ENCODE data around the gene QPRT.
"Not testable (repeated sequence)": the region's sequence is repeated elsewhere in the genome, so short reads cannot be mapped to it uniquely, and the experiment has no call there.

Gene QPRT

DNA sequence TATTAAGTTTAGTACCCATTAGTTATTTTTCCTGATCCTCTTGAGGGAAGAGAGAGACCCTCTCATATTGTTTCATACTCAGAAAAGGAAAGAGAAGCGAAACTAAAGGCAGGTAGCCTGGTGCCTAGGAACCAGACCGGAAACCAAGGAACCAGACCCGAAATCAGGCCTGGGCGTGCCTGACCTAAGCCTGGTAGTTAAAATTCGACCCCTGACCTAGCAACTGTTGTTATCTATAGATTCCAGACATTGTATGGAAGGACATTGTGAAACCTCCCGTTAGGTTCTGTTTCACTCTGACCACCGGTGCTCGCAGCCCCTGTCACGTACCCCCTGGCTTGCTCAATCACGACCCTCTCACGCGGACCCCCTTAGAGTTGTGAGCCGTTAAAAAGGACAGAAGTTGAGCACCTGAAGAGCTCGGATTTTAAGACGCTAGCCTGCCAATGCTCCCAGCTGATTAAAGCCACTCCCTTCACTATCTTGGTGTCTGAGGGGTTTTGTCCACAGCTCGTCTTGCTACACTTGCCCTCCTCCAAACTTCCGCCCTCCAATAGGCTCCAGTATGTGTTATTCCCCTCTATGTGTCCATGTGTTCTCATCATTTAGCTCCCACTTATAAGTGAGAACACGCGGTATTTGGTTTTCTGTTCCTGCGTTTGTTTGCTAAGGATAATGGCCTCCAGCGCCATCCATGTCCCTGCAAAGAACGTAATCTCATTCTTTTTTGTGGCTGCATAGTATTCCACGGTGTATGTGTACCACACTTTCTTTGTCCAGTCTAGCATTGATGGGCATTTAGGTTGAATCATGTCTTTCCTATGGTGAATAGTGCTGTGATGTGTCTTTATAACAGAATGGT is 10.7 kb downstream of the QPRT start:
- H3K4me3 Mint-ChIP-seq, H3K27ac Mint-ChIP-seq, H3K9me3 Mint-ChIP-seq, H3K27me3 Mint-ChIP-seq: not testable (repeated sequence)
- Mint-ChIP-seq H3K36me3 (ENCODE audit: low read depth) (peaks cover 74% of the 10 kb centered on the region), H3K4me1 (ENCODE audit: low read depth) (peaks cover 53% of the 10 kb centered on the region)
- intact Hi-C loops (cut with micrococcal nuclease) = loop anchor here (5.0 kb wide), 1 partner anchor 38 kb away; no protein-coding TSS in a partner anchor

DNA sequence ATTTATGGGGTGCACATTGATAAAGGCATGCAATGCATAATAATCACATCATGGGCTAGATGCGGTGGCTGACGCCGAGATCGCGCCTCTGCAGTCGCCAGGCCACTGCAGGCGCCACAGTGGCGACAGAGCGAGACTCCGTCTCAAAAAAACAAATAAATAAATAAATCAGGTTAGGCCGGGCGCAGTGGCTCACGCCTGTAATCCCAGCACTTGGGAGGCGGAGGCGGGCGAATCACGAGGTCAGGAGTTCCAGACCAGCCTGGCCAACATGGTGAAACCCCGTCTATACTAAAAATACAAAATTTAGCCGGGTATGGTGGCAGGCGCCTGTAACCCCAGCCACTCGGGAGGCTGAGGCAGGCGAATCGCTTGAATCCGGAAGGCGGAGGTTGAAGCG is 13.6 kb downstream of the QPRT start:
- H3K27ac Mint-ChIP-seq, H3K4me3 Mint-ChIP-seq, H3K9me3 Mint-ChIP-seq, H3K27me3 Mint-ChIP-seq: not testable (repeated sequence)
- Mint-ChIP-seq H3K4me1 (ENCODE audit: low read depth) (peaks cover 36% of the 10 kb centered on the region), H3K36me3 (ENCODE audit: low read depth) (peaks cover 80% of the 10 kb centered on the region)
- intact Hi-C loops (cut with micrococcal nuclease) = loop anchor here (2.0 to 5.0 kb wide), 2 partner anchors 35 to 156 kb away; no protein-coding TSS in a partner anchor

DNA sequence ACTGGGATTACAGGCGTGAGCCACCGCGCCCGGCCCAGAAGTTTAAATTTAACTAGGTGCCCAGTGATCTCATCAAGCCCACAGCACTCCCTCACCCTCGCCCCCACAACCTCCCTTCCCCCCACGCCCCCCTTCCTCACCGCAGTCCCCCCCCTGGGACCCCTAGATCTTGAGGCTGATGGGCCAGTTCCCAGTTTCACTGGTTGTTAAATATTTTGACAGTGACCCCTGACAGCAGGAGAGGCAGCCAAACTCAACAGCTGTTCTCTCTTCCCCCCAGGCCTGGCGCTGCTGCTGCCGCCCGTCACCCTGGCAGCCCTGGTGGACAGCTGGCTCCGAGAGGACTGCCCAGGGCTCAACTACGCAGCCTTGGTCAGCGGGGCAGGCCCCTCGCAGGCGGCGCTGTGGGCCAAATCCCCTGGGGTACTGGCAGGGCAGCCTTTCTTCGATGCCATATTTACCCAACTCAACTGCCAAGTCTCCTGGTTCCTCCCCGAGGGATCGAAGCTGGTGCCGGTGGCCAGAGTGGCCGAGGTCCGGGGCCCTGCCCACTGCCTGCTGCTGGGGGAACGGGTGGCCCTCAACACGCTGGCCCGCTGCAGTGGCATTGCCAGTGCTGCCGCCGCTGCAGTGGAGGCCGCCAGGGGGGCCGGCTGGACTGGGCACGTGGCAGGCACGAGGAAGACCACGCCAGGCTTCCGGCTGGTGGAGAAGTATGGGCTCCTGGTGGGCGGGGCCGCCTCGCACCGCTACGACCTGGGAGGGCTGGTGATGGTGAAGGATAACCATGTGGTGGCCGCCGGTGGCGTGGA is 15.6 kb downstream of the QPRT start:
- H3K4me3 Mint-ChIP-seq = no peak overlapping the region
- H3K36me3 Mint-ChIP-seq (ENCODE audit: low read depth) = peaks cover 81% of the 10 kb centered on the region
- H3K4me1 Mint-ChIP-seq (ENCODE audit: low read depth) = peaks cover 40% of the 10 kb centered on the region
- peaks cover 11% of the 10 kb centered on the region for H3K9me3 Mint-ChIP-seq
- intact Hi-C loops (cut with micrococcal nuclease) = loop anchor here (5.0 kb wide), 1 partner anchor 33 kb away; no protein-coding TSS in a partner anchor
- H3K27ac Mint-ChIP-seq = no peak overlapping the region
- peaks cover 6% of the 10 kb centered on the region for H3K27me3 Mint-ChIP-seq

DNA sequence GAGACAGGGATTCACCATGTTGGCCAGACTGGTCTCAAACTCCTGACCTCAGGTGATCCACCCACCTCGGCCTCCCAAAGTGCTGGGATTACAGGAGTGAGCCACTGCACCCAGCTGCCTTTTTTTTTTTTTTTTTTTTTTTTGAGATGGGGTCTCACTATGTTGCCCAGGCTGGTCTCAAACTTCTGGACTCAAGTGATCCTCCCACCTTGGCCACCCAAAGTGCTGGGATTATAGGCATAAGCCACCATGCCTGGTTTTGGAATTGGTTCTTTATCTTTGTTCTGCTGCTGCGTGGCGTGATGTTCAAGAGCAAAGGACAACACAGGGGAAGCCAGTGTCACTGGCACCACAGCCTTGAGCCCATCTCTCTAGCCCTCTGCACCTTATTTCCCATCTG is 16.7 kb downstream of the QPRT start:
- H3K9me3 Mint-ChIP-seq = peaks cover 11% of the 10 kb centered on the region
- intact Hi-C loops (cut with micrococcal nuclease) = not testable (repeated sequence)

DNA sequence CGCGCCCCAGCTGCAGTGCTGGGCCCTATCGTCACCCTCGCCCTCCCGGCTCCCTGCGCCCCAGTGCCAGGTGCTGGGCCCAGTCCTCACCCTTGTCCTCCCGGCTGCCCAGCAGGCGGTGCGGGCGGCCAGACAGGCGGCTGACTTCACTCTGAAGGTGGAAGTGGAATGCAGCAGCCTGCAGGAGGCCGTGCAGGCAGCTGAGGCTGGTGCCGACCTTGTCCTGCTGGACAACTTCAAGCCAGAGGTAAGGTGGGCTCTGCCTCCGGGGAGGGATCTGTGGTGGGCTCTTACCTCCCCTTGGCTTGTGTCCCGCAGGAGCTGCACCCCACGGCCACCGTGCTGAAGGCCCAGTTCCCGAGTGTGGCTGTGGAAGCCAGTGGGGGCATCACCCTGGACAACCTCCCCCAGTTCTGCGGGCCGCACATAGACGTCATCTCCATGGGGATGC is 17.9 kb downstream of the QPRT start:
- intact Hi-C loops (cut with micrococcal nuclease) = no loop called here
- no peak overlapping the region for H3K27ac Mint-ChIP-seq
- no peak overlapping the region for H3K4me3 Mint-ChIP-seq
- H3K9me3 Mint-ChIP-seq = peaks cover 19% of the 10 kb centered on the region
- H3K36me3 Mint-ChIP-seq (ENCODE audit: low read depth) = peaks cover 66% of the 10 kb centered on the region
- H3K4me1 Mint-ChIP-seq (ENCODE audit: low read depth) = peaks cover 37% of the 10 kb centered on the region
- peaks cover 20% of the 10 kb centered on the region for H3K27me3 Mint-ChIP-seq

More for the DNA sequence above, 16.7 kb downstream of the QPRT start:
- Mint-ChIP-seq H3K36me3 (ENCODE audit: low read depth) (peaks cover 71% of the 10 kb centered on the region), H3K4me1 (ENCODE audit: low read depth) (peaks cover 35% of the 10 kb centered on the region)
- not testable (repeated sequence) for H3K27ac Mint-ChIP-seq, H3K27me3 Mint-ChIP-seq, H3K4me3 Mint-ChIP-seq

DNA sequence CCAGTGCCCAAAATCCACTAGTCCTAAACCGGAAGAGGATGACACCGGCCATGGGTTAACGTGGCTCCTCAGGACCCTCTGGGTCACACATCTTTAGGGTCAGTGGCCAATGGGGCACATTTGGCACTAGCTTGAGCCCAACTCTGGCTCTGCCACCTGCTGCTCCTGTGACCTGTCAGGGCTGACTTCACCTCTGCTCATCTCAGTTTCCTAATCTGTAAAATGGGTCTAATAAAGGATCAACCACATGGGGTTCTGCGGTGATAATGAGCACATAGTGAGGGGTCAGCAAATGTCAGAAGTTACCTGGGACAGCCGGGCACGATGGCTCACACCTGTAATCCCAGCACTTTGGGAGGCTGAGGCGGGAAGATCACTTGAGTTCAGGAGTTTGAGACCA is 18.4 kb downstream of the QPRT start:
- no peak overlapping the region for H3K4me3 Mint-ChIP-seq
- H3K4me1 Mint-ChIP-seq (ENCODE audit: low read depth) = peaks cover 41% of the 10 kb centered on the region
- intact Hi-C loops (cut with micrococcal nuclease) = no loop called here
- H3K36me3 Mint-ChIP-seq (ENCODE audit: low read depth) = peaks cover 64% of the 10 kb centered on the region
- no peak overlapping the region for H3K27ac Mint-ChIP-seq
- peaks cover 19% of the 10 kb centered on the region for H3K9me3 Mint-ChIP-seq
- H3K27me3 Mint-ChIP-seq = peaks cover 24% of the 10 kb centered on the region

DNA sequence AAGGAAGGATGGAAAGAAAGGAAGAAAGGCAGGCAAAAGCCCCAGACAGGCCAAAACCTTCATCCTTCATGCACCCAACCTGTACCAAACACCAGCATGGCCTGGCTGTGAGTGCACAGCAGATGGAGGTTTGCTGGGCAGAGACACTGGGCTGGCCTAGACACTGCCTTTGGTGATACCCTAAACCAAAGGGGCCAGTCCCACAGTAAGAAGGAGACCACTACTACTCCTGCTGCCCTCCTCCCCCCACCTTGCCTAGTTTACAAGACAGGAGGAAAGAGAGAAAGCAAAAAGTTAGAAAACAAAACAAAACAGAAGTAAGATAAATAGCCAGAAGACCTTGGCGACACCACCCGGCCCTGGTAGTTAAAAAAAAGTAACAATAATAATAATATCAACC is 19.1 kb downstream of the QPRT start:
- peaks cover 30% of the 10 kb centered on the region for H3K27me3 Mint-ChIP-seq
- peaks cover 43% of the 10 kb centered on the region for H3K4me1 Mint-ChIP-seq (ENCODE audit: low read depth)
- no peak overlapping the region for H3K4me3 Mint-ChIP-seq
- no peak overlapping the region for H3K27ac Mint-ChIP-seq
- intact Hi-C loops (cut with micrococcal nuclease) = no loop called here
- peaks cover 58% of the 10 kb centered on the region for H3K36me3 Mint-ChIP-seq (ENCODE audit: low read depth)
- peaks cover 19% of the 10 kb centered on the region for H3K9me3 Mint-ChIP-seq

DNA sequence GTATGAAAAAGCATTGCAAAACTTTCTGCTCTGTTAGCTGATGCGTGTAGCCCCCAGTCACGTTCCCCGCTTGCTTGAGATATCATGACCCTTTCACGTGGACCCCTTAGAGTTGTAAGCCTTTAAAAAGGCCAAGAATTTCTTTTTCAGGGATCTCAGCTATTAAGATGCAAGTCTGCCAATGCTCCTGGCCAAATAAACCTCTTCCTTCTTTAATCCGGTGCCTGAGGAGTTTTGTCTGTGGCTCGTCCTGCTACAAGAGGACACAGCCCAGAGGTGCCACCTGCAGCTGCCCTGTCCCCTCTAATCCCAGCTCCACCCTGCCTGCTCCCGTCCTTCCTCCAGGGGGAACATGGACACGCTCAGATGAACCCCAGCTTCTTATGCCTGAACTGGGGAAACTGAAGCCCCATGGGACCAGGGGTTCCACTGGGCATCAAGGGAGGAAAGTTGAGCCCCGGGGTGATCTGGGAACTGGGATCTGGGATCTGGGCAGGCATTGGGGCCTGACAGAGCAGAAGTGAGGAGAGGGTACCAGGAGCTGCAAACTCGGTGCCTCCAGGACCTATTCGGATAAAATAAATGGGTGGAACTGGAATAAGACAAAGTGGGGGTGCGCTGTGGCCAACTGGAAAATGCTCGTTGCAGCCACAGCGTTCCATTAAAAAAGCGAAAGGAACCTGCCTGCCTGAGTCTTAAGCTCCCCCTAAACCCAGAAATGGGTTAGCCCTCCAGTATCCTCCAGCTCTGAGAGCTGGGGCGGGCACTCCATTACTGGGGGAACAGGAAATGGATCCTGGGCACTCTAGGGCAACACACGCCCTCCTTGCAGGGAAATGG is 19.7 kb downstream of the QPRT start:
- H3K27ac Mint-ChIP-seq = peak overlapping the region; percentile 18
- intact Hi-C loops (cut with micrococcal nuclease) = no loop called here

DNA sequence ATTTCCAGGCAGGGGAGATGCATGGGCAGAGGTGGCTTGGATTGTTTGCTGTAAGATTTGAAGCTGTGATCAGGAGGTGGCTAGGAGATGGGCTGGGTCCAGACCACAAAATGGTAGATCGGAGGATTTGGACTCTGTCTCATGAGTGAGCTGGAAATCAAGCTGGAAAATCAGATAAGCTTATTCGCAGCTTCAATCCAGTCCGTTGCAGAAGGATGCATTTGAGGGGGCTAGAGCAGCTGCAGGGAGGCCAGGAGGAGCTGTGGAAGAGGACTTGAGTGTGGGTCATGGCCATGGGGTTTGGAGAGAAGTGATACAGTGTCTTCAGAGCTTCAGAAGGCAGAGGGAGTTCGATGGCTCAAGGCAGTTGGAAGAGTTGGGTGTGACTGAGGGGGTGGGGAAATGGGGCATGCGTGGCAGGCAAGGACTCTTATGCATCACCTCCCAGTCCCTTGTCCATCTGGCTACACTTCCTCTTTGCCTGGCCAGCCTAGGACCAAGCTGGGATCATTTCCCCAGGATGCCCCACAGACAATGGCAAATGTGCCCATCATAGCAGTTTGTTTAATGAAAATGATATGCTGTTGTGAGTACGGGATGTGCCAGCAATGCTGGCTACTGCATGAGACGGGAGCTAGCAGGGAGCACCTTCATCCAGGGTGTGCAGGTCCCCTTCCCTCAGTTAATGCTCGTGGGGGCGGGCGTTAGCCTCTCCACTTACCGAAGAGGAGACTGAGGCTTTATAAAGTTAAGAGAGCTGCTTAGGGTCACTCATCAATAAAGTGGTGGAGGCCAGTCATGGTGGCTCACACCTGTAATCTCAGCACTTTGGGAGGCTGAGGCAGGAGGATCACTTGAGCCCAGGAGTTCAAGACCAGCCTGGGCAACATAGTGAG is 20.6 kb downstream of the QPRT start:
- Mint-ChIP-seq H3K27ac (peak overlapping the region; percentile 18), H3K36me3 (ENCODE audit: low read depth) (peaks cover 43% of the 10 kb centered on the region), H3K4me3 (no peak overlapping the region)

More for the DNA sequence above, 19.7 kb downstream of the QPRT start:
- Mint-ChIP-seq H3K4me1 (ENCODE audit: low read depth) (peaks cover 43% of the 10 kb centered on the region), H3K9me3 (peaks cover 19% of the 10 kb centered on the region), H3K27me3 (peaks cover 31% of the 10 kb centered on the region), H3K4me3 (no peak overlapping the region), H3K36me3 (ENCODE audit: low read depth) (peaks cover 52% of the 10 kb centered on the region)

DNA sequence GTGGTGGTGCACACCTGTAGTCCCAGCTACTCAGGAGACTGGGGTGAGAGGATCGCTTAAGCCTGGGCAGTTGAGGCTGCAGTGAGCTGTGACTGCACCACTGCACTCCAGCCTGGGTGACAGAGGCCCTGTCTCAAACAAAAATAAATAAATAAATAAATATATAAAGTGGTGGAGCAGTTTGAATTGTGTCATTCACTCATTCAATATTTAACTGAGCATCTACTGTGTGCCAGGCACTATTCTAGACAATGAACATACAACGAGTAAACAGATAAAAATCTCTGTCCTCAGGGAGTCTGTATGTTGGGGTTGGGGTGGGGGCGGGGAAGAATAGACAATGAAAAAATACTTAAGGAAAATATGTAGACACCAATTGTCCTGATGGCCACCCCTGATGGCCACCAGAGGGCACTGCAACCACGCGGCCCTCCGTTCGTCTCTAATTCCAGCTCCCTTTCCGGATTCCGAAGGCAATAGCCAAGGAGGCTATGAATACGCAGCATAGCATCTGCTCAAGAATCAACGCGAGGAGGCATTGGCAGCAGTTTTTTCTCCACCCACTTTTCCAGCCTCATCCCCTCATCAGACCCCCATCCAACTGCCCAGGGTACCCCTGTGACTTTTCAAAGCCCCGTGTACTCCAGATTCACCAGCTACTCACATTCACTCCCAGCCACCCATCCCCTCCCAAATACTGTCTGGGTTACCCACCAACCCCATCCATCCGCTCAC is 21.4 kb downstream of the QPRT start:
- Mint-ChIP-seq H3K4me1 (ENCODE audit: low read depth) (peaks cover 43% of the 10 kb centered on the region), H3K36me3 (ENCODE audit: low read depth) (peaks cover 35% of the 10 kb centered on the region), H3K4me3 (no peak overlapping the region), H3K27me3 (peaks cover 31% of the 10 kb centered on the region), H3K9me3 (peaks cover 19% of the 10 kb centered on the region), H3K27ac (no peak overlapping the region)
- intact Hi-C loops (cut with micrococcal nuclease) = loop anchor here (10.0 kb wide), 1 partner anchor 46 kb away; no protein-coding TSS in a partner anchor

More for the DNA sequence above, 20.6 kb downstream of the QPRT start:
- intact Hi-C loops (cut with micrococcal nuclease) = loop anchor here (10.0 kb wide), 1 partner anchor 45 kb away; no protein-coding TSS in a partner anchor
- Mint-ChIP-seq H3K4me1 (ENCODE audit: low read depth) (peaks cover 43% of the 10 kb centered on the region), H3K9me3 (peaks cover 19% of the 10 kb centered on the region), H3K27me3 (peaks cover 31% of the 10 kb centered on the region)

DNA sequence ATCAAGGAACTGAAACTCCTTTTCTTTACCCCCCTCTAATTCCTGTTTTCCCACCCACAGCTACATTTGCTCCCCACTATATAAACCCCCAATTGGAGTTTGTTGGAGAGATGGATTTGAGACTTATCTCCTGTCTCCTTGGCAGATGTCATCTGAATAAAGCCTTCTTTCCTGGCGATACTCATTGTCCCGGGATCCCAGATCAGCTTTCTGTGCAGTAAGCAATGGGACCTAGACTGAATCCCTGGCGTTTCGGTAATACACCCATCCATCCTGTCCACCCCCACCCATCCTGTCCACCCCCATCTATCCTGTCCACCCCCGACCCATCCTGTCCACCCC is 22.2 kb downstream of the QPRT start:
- Mint-ChIP-seq H3K4me1 (ENCODE audit: low read depth) (peaks cover 43% of the 10 kb centered on the region), H3K4me3 (no peak overlapping the region), H3K36me3 (ENCODE audit: low read depth) (peaks cover 27% of the 10 kb centered on the region), H3K27ac (no peak overlapping the region), H3K27me3 (peaks cover 31% of the 10 kb centered on the region), H3K9me3 (peaks cover 19% of the 10 kb centered on the region)
- intact Hi-C loops (cut with micrococcal nuclease) = loop anchor here (10.0 kb wide), 1 partner anchor 46 kb away; no protein-coding TSS in a partner anchor

DNA sequence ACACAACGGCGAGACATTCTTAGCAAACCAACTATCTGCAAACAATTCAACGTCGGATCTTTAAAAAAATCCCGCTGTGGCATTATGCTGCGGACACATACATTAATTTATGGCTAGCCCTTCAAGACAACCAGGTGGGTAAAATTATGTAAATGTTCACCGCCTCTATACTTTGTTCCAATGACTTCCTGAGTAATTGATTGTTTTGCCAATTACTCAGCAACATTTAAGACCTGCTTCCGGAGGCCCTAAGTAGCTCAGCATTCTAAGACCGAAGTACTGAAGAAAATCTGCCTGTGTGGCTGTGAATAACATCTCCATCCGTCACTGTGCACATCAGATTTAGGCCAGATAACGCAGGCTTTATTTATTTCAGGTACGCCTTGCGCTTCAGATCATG is 23.3 kb downstream of the QPRT start:
- no peak overlapping the region for H3K27ac Mint-ChIP-seq
- intact Hi-C loops (cut with micrococcal nuclease) = loop anchor here (10.0 kb wide), 1 partner anchor 47 kb away; no protein-coding TSS in a partner anchor
- peaks cover 43% of the 10 kb centered on the region for H3K4me1 Mint-ChIP-seq (ENCODE audit: low read depth)
- peaks cover 16% of the 10 kb centered on the region for H3K36me3 Mint-ChIP-seq (ENCODE audit: low read depth)
- peaks cover 31% of the 10 kb centered on the region for H3K27me3 Mint-ChIP-seq
- no peak overlapping the region for H3K4me3 Mint-ChIP-seq
- peaks cover 19% of the 10 kb centered on the region for H3K9me3 Mint-ChIP-seq

Data from dendritic cell treated with granulocyte-macrophage colony-stimulating factor and Interleukin-4, amounts not matched to agents 40 ng/mL and 50 ng/mL, for 4 days (primary cell).